Fibroblast of lung (primary cell): ENCODE data around the gene SLC7A6. TPM values are rescaled to one million over a fixed set of nuclear protein-coding genes. Genes with fewer than 3 reads are reported as not detected.

Experiments used
- DNase-seq, 2 donors: peaks; one replicate each; pipeline versions ENCODE4 v3.0.0 to v3.0.0-alpha.2; 2010; ENCODE audit warnings: low read depth in 2 of 2
- H2AFZ ChIP-seq: 2 replicates; pipeline ENCODE4 v1.5.1; 2012; ENCODE audit warnings: low read length, control low read depth, inconsistent platforms
- H3K27ac ChIP-seq: 2 replicates; pipeline ENCODE4 v1.5.1; 2011; ENCODE audit warnings: low read length, control low read depth; ENCODE audit not compliant: insufficient read depth
- H3K27me3 ChIP-seq: 2 replicates; pipeline ENCODE4 v1.5.1; 2011; ENCODE audit warnings: mild to moderate bottlenecking, low read length; ENCODE audit not compliant: control insufficient read depth, insufficient read depth
- H3K36me3 ChIP-seq: 2 replicates; pipeline ENCODE4 v1.5.1; 2011; ENCODE audit warnings: low read length; ENCODE audit not compliant: control insufficient read depth, insufficient read depth
- H3K4me1 ChIP-seq: 2 replicates; pipeline ENCODE4 v1.5.1; 2011; ENCODE audit warnings: low read length; ENCODE audit not compliant: control insufficient read depth, insufficient read depth; ENCODE audit errors: extremely low read depth
- H3K4me2 ChIP-seq: 2 replicates; pipeline ENCODE4 v1.5.1; 2011; ENCODE audit warnings: low read length, control low read depth; ENCODE audit not compliant: insufficient read depth; ENCODE audit errors: extremely low read depth
- H3K4me3 ChIP-seq, 4 experiments: fragments of 200-600 bp in 1 of 4; sonication (generic) in 1 of 4; replicated peaks in 1 of 4; 2 replicates each; pipeline ENCODE4 v1.5.1; 2011 to 2016; ENCODE audit warnings: low read length in 4 of 4, low read depth in 3 of 4, mild to moderate bottlenecking in 3 of 4, control low read depth in 2 of 4, inconsistent platforms in 1 of 4, mixed read lengths in 1 of 4; ENCODE audit not compliant: insufficient read depth in 1 of 4; ENCODE audit errors: control extremely low read depth in 1 of 4
- H3K79me2 ChIP-seq: 2 replicates; pipeline ENCODE4 v1.5.1; 2012; ENCODE audit warnings: mild to moderate bottlenecking, low read length, inconsistent platforms; ENCODE audit not compliant: control insufficient read depth, insufficient read depth
- H3K9ac ChIP-seq: 2 replicates; pipeline ENCODE4 v1.5.1; 2011; ENCODE audit warnings: mild to moderate bottlenecking, low read length, control low read depth; ENCODE audit not compliant: insufficient read depth
- H3K9me3 ChIP-seq: 2 replicates; pipeline ENCODE4 v1.5.1; 2012; ENCODE audit warnings: low read depth, low read length; ENCODE audit not compliant: control insufficient read depth, insufficient read depth
- H4K20me1 ChIP-seq: 2 replicates; pipeline ENCODE4 v1.5.1; 2011; ENCODE audit warnings: low read length; ENCODE audit not compliant: control insufficient read depth, insufficient read depth; ENCODE audit errors: extremely low read depth
- CTCF ChIP-seq, 2 donors: IDR thresholded peaks in 1 of 2; conservative IDR thresholded peaks in 1 of 2; 1 replicate in 1 of 2; 2 replicates in 1 of 2; pipeline ENCODE4 v1.5.1; 2011 to 2012; ENCODE audit warnings: low read length in 2 of 2, control low read depth in 1 of 2, inconsistent platforms in 1 of 2, low read depth in 1 of 2, mild to moderate bottlenecking in 1 of 2
- EZH2 ChIP-seq: IDR thresholded peaks from 2 replicates; pipeline ENCODE4 v1.5.1; 2012; ENCODE audit warnings: low read length, control low read depth, mild to moderate bottlenecking; ENCODE audit errors: missing control alignments
- polyA plus RNA-seq, 2 donors: library from polyadenylated mRNA; depleted of rRNA in 1 of 2; stranded (reverse) in 1 of 2; unstranded in 1 of 2; fragments of >200 nt; gene quantifications; 2 replicates each; pipeline ENCODE4 v1.2.1, GENCODE V29; 2011 to 2012; ENCODE audit warnings: missing spikeins in 1 of 2
- total RNA-seq: library from RNA; depleted of rRNA; stranded (reverse); fragments of >200 nt; gene quantifications from 2 replicates; pipeline ENCODE4 v1.2.1, GENCODE V29; 2014

Gene SLC7A6
- total and polyA plus RNA-seq, 2 donors (not counting 1 experiment from before 2014, with no cell fraction given) = 11.9 to 19.0 TPM

- H3K79me2 ChIP-seq = peaks cover 58% of the 10 kb centered on the region
- no peak overlapping the region for H3K9ac ChIP-seq
- H3K27me3 ChIP-seq = no peaks in the 10 kb centered on the region
- no peaks in the 10 kb centered on the region for H3K9me3 ChIP-seq
- no peak for TF ChIP-seq CTCF (conservative IDR thresholded peaks at IDR 0.05 in 1 of 2, IDR thresholded peaks at IDR 0.05 in 1 of 2; ENCODE audit: low read depth in 1 of 2, low read length in 2 of 2)
- TF ChIP-seq EZH2 = no peak
- H3K4me1 ChIP-seq = peaks cover 5% of the 10 kb centered on the region
- H3K4me2 ChIP-seq = no peak overlapping the region
- no peak for DNase-seq
- no peak overlapping the region for H3K27ac ChIP-seq
- no peak overlapping the region for H2AFZ ChIP-seq
- no peak overlapping the region for H3K4me3 ChIP-seq
- H4K20me1 ChIP-seq = no peaks in the 10 kb centered on the region
- H3K36me3 ChIP-seq = no peaks in the 10 kb centered on the region
Observed at GRCh38 chr16:68267612-68268405, 3.5 kb downstream of the SLC7A6 start.

GRCh38 chr16:68269793-68270192 is 5.5 kb downstream of the SLC7A6 start:
- DNase-seq = no peak
- Histone ChIP-seq H3K4me2 (no peak overlapping the region), H3K27ac (no peak overlapping the region), H3K4me1 (peaks cover 5% of the 10 kb centered on the region), H3K4me3 (no peak overlapping the region), H3K79me2 (peaks cover 64% of the 10 kb centered on the region), H3K27me3 (no peaks in the 10 kb centered on the region), H3K36me3 (peaks cover 5% of the 10 kb centered on the region), H2AFZ (no peak overlapping the region), H3K9me3 (no peaks in the 10 kb centered on the region), H4K20me1 (no peaks in the 10 kb centered on the region), H3K9ac (no peak overlapping the region)
- TF ChIP-seq CTCF (conservative IDR thresholded peaks at IDR 0.05 in 1 of 2, IDR thresholded peaks at IDR 0.05 in 1 of 2; ENCODE audit: low read depth in 1 of 2, low read length in 2 of 2) (no peak), EZH2 (no peak)

GRCh38 chr16:68270353-68270752 is 6.0 kb downstream of the SLC7A6 start:
- Histone ChIP-seq H3K9ac (no peak overlapping the region), H3K27ac (no peak overlapping the region), H3K79me2 (peaks cover 59% of the 10 kb centered on the region), H3K4me2 (no peak overlapping the region), H3K4me3 (no peak overlapping the region), H3K27me3 (no peaks in the 10 kb centered on the region), H3K36me3 (peaks cover 5% of the 10 kb centered on the region), H3K9me3 (no peaks in the 10 kb centered on the region), H4K20me1 (no peaks in the 10 kb centered on the region), H3K4me1 (peaks cover 5% of the 10 kb centered on the region), H2AFZ (no peak overlapping the region)
- no peak for DNase-seq
- TF ChIP-seq EZH2 = no peak
- no peak for TF ChIP-seq CTCF (conservative IDR thresholded peaks at IDR 0.05 in 1 of 2, IDR thresholded peaks at IDR 0.05 in 1 of 2; ENCODE audit: low read depth in 1 of 2, low read length in 2 of 2)
